Neutrophil (primary cell): ENCODE results near the gene SLC16A9.

Experiments used
- H3K27ac ChIP-seq: fragments of 200-600 bp; sonication (generic); 2 replicates; pipeline ENCODE4 v1.5.1; 2016; ENCODE audit warnings: mild to moderate bottlenecking, moderate library complexity
- H3K27me3 ChIP-seq: fragments of 200-600 bp; sonication (generic); 2 replicates; pipeline ENCODE4 v1.6.0; 2016; ENCODE audit warnings: mild to moderate bottlenecking
- H3K36me3 ChIP-seq: fragments of 200-600 bp; sonication (generic); 2 replicates; pipeline ENCODE4 v1.5.1; 2017
- H3K4me1 ChIP-seq, 2 experiments: fragments of 200-600 bp in 1 of 2; sonication (generic) in 1 of 2; 1 replicate in 1 of 2; 2 replicates in 1 of 2; pipeline versions ENCODE4 v1.5.1 to v1.6.1; 2013 to 2016; ENCODE audit warnings: low read depth in 1 of 2, low read length in 1 of 2, mild to moderate bottlenecking in 1 of 2, moderate library complexity in 1 of 2; ENCODE audit not compliant: control insufficient read depth in 1 of 2, insufficient read depth in 1 of 2
- H3K4me3 ChIP-seq, 2 experiments: fragments of 200-600 bp in 1 of 2; sonication (generic) in 1 of 2; 1 replicate in 1 of 2; 2 replicates in 1 of 2; pipeline ENCODE4 v1.5.1; 2013 to 2016; ENCODE audit warnings: low read depth in 1 of 2, low read length in 1 of 2, mild to moderate bottlenecking in 1 of 2, moderate library complexity in 1 of 2
- H3K9me3 ChIP-seq: fragments of 200-600 bp; sonication (generic); 2 replicates; pipeline ENCODE4 v1.5.1; 2016
- CTCF ChIP-seq: fragments of 200-600 bp; sonication (generic); IDR thresholded peaks from 2 replicates; pipeline ENCODE4 v1.5.1; 2016; ENCODE audit warnings: antibody characterized with exemption

The SLC16A9 gene

DNA sequence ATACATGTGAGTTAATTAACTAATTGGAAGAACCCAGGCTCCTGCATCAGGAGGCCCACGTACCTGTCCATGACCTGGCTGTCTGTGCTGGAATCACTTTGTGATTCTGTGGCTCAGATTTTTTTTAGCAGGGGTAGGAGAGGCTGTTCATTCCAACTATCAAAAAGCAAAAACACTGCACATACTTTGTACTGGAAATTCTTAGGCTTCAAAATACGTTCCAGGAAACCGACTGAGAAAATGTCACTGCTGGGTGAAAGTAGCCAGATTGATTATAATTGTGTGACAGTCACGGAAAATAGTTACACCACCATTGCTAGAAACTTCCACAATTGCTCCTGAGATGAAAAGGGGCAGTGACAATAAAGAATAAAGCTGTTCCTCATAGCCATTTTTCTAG lies 91.0 kb downstream of the SLC16A9 start:
- Histone ChIP-seq H3K27me3 (no peaks in the 10 kb centered on the region), H3K4me3 (no peak overlapping the region)
- TF ChIP-seq CTCF, result no peak

GRCh38 chr10:59617996-59618395 lies 91.7 kb downstream of the SLC16A9 start:
- no peaks in the 10 kb centered on the region for H3K27me3 ChIP-seq
- H3K36me3 ChIP-seq, result no peaks in the 10 kb centered on the region
- H3K9me3 ChIP-seq, result no peaks in the 10 kb centered on the region
- TF ChIP-seq CTCF, result no peak
- no peaks in the 10 kb centered on the region for H3K4me1 ChIP-seq
- H3K27ac ChIP-seq, result no peak overlapping the region
- H3K4me3 ChIP-seq, result no peak overlapping the region

More for the DNA sequence above, 91.0 kb downstream of the SLC16A9 start:
- H3K27ac ChIP-seq, result no peak overlapping the region
- H3K9me3 ChIP-seq, result no peaks in the 10 kb centered on the region
- H3K4me1 ChIP-seq, result no peaks in the 10 kb centered on the region
- no peaks in the 10 kb centered on the region for H3K36me3 ChIP-seq

GRCh38 chr10:59611048-59611447 lies 98.6 kb downstream of the SLC16A9 start:
- Histone ChIP-seq H3K4me1 (peaks cover 0 to 14% of the 10 kb centered on the region in 2 experiments), H3K36me3 (no peaks in the 10 kb centered on the region), H3K4me3 (no peak overlapping the region), H3K27me3 (no peaks in the 10 kb centered on the region), H3K9me3 (no peaks in the 10 kb centered on the region), H3K27ac (no peak overlapping the region)
- no peak for TF ChIP-seq CTCF

- H3K4me3 ChIP-seq, result no peak overlapping the region
- no peaks in the 10 kb centered on the region for H3K36me3 ChIP-seq
- no peak for TF ChIP-seq CTCF
- H3K9me3 ChIP-seq, result no peaks in the 10 kb centered on the region
- H3K27ac ChIP-seq, result no peak overlapping the region
- H3K27me3 ChIP-seq, result no peaks in the 10 kb centered on the region
- H3K4me1 ChIP-seq, result peaks cover 0 to 14% of the 10 kb centered on the region in 2 experiments
These were observed 101.7 kb downstream of the SLC16A9 start for GRCh38 chr10:59607970-59608369.

GRCh38 chr10:59606551-59606961 lies 103.1 kb downstream of the SLC16A9 start:
- peaks cover 0 to 7% of the 10 kb centered on the region in 2 experiments for H3K4me1 ChIP-seq
- no peaks in the 10 kb centered on the region for H3K27me3 ChIP-seq
- H3K36me3 ChIP-seq, result no peaks in the 10 kb centered on the region
- H3K4me3 ChIP-seq, result no peak overlapping the region
- no peaks in the 10 kb centered on the region for H3K9me3 ChIP-seq
- H3K27ac ChIP-seq, result no peak overlapping the region
- TF ChIP-seq CTCF, result no peak

- Histone ChIP-seq H3K4me3 (no peak overlapping the region), H3K36me3 (no peaks in the 10 kb centered on the region), H3K27ac (no peak overlapping the region), H3K4me1 (no peaks in the 10 kb centered on the region), H3K9me3 (no peaks in the 10 kb centered on the region), H3K27me3 (no peaks in the 10 kb centered on the region)
- no peak for TF ChIP-seq CTCF
These were observed 107.7 kb downstream of the SLC16A9 start for GRCh38 chr10:59601985-59602384.
